GM15510 (cell line): ENCODE measurements around the gene SAP30.

Experiments used
- POLR2A ChIP-seq: IDR thresholded peaks from 3 replicates; pipeline ENCODE4 v1.6.1; 2011; ENCODE audit warnings: borderline replicate concordance; ENCODE audit not compliant: insufficient read length; ENCODE audit errors: extremely low read depth

Gene SAP30

GRCh38 chr4:173420801-173421200 lies 50.0 kb downstream of the SAP30 start:
- TF ChIP-seq POLR2A = no peak

- TF ChIP-seq POLR2A = no peak
Measured at GRCh38 chr4:173424899-173425805, 54.4 kb downstream of the SAP30 start.

GRCh38 chr4:173426064-173426463 lies 55.3 kb downstream of the SAP30 start:
- no peak for TF ChIP-seq POLR2A
